Measurements from ENCODE around the gene SPPL3.

The SPPL3 gene

DNA sequence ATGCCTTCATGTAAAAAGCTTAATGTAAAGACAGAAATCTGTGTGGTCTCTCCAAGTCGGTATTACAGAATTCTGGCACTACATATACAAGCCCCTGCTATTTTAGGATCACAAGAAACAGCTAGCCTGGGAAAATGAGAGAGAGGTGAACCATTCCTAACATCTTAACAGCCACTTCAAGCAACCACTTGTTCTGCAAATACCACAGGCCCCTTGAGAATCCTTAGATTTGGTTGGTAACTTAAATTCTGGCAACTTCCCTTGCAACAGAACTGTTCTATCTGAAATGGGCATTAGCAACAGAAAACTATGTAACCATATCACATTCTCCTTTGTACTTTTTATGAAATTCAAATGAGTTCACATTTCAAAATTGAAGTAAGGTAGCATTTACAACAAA, 68.5 kb downstream of the SPPL3 start:
- in situ Hi-C loops (cut with HindIII; ENCODE audit: low sequenced_read_pairs), result no loop called here
- no peak for DNase-seq (ENCODE audit: low read depth)
- no peak for TF ChIP-seq CTCF (IDR thresholded peaks at IDR 0.05; ENCODE audit: low read depth, low read length, missing control alignments)
- no peak overlapping the region for H3K4me3 ChIP-seq (ENCODE audit: low read depth, low read length)

DNA sequence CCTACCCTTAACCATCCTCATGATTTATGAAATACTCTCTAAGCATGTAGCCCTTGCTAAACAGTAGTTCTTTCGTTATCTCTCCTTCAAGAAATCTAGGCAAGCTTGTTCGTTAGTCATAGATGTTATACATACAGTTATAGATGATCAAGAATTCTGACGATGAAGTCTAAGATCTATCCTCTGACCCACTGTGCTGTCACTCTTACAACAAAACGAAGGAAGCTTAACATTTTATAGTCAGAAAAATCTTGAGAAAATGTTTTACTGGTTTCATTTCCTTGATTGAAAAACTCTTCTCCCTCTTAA, 68.9 kb downstream of the SPPL3 start:
- in situ Hi-C loops (cut with HindIII; ENCODE audit: low sequenced_read_pairs), result no loop called here
- no peak for DNase-seq (ENCODE audit: low read depth)
- no peak overlapping the region for H3K4me3 ChIP-seq (ENCODE audit: low read depth, low read length)
- TF ChIP-seq CTCF (IDR thresholded peaks at IDR 0.05; ENCODE audit: low read depth, low read length, missing control alignments), result no peak

DNA sequence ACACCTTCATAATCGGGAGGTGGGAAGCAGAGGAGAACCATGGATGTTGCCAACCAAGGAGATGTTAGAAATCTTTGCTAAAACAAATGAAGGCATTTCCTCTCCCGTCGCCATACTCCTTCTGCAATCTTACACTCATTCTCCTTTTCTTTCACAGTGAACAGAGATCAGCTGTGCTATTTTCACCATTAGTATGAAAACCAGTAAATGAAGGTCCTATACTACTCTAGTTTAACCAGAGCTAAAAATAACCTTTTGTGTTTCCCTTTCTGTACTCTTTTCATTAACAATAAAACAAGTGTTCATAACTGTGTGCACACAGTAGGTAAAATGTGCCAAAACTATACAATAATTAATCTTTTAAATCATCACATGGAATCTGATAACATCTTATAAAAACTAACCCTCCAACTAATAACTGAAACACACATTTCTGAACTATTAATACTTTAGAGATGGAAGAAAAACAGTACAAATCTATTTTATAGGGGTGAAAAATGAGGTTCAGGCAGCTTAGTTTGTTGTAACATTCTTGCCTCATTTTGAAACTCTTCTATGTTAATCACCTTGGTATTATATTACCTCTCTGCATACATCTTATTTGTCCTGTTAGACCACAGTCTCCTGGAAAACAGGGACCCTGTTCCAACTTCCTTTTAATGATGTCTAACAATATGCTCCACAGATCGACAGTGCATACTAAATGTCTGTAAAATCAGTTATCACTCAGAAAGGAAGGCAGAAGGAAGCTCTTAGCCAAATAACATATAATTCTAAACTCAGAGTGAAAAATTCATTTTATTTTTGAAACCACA, 69.5 kb downstream of the SPPL3 start:
- no peak for TF ChIP-seq CTCF (IDR thresholded peaks at IDR 0.05; ENCODE audit: low read depth, low read length, missing control alignments)
- in situ Hi-C loops (cut with HindIII; ENCODE audit: low sequenced_read_pairs), result no loop called here
- H3K4me3 ChIP-seq (ENCODE audit: low read depth, low read length), result no peak overlapping the region
- DNase-seq (ENCODE audit: low read depth), result no peak

DNA sequence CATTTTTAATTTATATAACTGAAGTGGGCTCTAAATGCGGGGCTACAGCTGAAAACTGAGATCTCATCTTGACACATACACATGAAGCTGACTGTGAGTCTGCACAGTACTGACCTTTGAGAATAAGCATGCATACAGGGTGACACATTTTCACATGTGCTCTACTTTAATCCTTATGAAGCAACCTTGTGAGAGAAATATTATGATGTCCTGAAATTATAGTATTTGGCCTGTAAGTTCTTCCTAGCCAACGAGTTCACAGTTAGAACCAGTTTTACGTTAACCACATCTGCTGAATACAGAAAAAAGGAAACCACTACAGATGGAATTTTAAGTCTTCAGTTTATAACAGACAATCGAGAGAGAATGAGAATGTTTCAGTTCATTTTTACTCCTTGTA, 70.3 kb downstream of the SPPL3 start:
- in situ Hi-C loops (cut with HindIII; ENCODE audit: low sequenced_read_pairs), result no loop called here
- no peak overlapping the region for H3K4me3 ChIP-seq (ENCODE audit: low read depth, low read length)
- no peak for TF ChIP-seq CTCF (IDR thresholded peaks at IDR 0.05; ENCODE audit: low read depth, low read length, missing control alignments)
- DNase-seq (ENCODE audit: low read depth), result no peak

DNA sequence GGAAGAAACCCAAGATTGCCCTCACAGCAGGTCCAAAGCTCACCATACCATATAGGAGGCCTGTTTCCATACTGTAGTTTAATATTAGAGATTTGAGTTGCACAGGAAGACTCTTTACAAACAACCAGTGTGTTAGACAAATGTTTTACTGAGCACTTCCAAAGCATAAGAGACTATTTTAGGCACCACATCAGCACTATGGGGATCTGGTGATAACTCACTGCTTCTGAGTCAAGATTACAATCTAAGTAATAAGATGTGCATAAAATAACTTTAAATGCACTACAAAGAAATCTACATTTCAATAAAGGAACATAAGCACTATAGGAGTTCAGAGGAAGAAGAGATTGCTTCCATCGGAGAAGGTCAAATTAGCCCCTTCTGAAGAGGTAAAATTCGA, 71.4 kb downstream of the SPPL3 start:
- H3K4me3 ChIP-seq (ENCODE audit: low read depth, low read length), result no peak overlapping the region
- no peak for DNase-seq (ENCODE audit: low read depth)
- in situ Hi-C loops (cut with HindIII; ENCODE audit: low sequenced_read_pairs), result no loop called here
- no peak for TF ChIP-seq CTCF (IDR thresholded peaks at IDR 0.05; ENCODE audit: low read depth, low read length, missing control alignments)

- in situ Hi-C loops (cut with HindIII; ENCODE audit: low sequenced_read_pairs), result no loop called here
- TF ChIP-seq CTCF (IDR thresholded peaks at IDR 0.05; ENCODE audit: low read depth, low read length, missing control alignments), result no peak
- no peak for DNase-seq (ENCODE audit: low read depth)
These were observed 72.4 kb downstream of the SPPL3 start for GRCh38 chr12:120831648-120832267.

More at GRCh38 chr12:120831648-120832267, 72.4 kb downstream of the SPPL3 start:
- H3K4me3 ChIP-seq (ENCODE audit: low read depth, low read length), result no peak overlapping the region

Measured in astrocyte of the cerebellum (primary cell).